Activated CD8-positive, alpha-beta T cell treated with anti-CD3 and anti-CD28 coated beads, Interleukin-2, amount 10 ng/mL, durations not matched to agents 7 days and 5 days (primary cell): ENCODE data around the gene ZNF732. TPM values are rescaled to one million over a fixed set of nuclear protein-coding genes. Genes with fewer than 3 reads are reported as not detected.

Experiments
- ATAC-seq: fragments of 150-1000 bp; cut with Tn5 transposase; one replicate; pipeline ENCODE4 v1.10.0; 2021; ENCODE audit warnings: moderate library complexity
- CTCF ChIA-PET: fragments of 350-600 bp; sonication (Branson Sonifier 250); formaldehyde crosslinking; loops from one replicate; lab custom pipeline; 2021; ENCODE audit warnings: antibody characterized with exemption; lab: Charles Lee
- POLR2A ChIA-PET: fragments of 350-600 bp; sonication (Branson Sonifier 250); formaldehyde crosslinking; loops from one replicate; lab custom pipeline; 2021; ENCODE audit warnings: antibody characterized with exemption; lab: Charles Lee
- DNase-seq: peaks from one replicate; pipeline ENCODE4 v3.0.0-alpha.2; 2020
- H3K27ac Mint-ChIP-seq: one replicate; pipeline ENCODE4 v1.8.0; 2021; ENCODE audit warnings: mild to moderate bottlenecking, mixed read lengths
- H3K27me3 Mint-ChIP-seq: one replicate; pipeline ENCODE4 v1.8.0; 2021; ENCODE audit warnings: low read depth, mixed read lengths
- H3K36me3 Mint-ChIP-seq: one replicate; pipeline ENCODE4 v1.8.0; 2021; ENCODE audit warnings: low read depth, mixed read lengths
- H3K4me1 Mint-ChIP-seq: one replicate; pipeline ENCODE4 v1.8.0; 2021; ENCODE audit warnings: low read depth, mixed read lengths
- H3K4me3 Mint-ChIP-seq: one replicate; pipeline ENCODE4 v1.8.0; 2021; ENCODE audit warnings: mild to moderate bottlenecking, mixed read lengths
- H3K9me3 Mint-ChIP-seq: one replicate; pipeline ENCODE4 v1.8.0; 2022; ENCODE audit warnings: mixed read lengths; ENCODE audit not compliant: insufficient read depth
- total RNA-seq, 2 experiments: library from RNA; stranded (reverse); gene quantifications; one replicate each; pipeline ENCODE4 v1.2.3, GENCODE V29; 2021

The ZNF732 gene
- total RNA-seq = not detected

DNA sequence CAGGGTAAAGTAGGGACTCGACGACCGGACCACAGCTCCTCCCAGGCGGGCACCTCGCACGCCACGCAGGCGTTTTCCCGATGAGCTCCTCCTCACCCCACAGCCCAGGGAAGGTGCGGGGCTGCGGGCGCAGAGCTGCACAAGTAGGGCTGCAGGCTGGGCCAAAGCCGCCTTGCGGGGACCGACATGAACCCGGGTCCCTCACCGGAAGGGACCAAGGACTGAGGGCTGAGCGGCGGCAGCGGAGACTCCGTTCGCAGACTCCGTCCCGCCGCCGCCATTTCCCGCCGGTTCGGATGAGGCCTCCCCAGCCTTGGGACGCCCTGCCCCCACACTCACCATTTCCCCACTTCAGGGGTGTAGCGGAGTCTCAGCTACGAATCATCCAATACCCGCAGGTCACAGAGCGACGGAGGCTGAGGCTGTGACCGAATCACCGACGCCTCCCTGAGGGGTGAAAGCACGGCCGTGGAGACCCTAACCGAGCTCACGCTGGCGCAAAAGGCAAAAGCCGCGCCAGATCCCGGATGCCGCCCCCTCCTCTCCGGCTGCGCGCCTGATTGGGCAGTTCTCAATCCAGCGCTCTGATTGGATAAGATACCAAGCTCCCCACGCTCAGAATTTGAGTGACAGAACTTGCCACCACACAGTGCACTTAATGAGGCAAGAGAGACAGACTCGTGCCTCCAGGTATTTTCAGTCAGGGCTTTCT is at the start of gene ZNF732:
Gene ZNF732, minus strand, starts transcription at position 506 of the 712 bp plus-strand sequence. Its CDS starts 164 bp downstream, at position 342.
- Mint-ChIP-seq H3K4me3 (no peak within 1 kb of the TSS), H3K27ac (no peak within 1 kb of the TSS), H3K4me1 (peaks cover 15% of the 10 kb centered on the region), H3K9me3 (peaks cover 45% of the 10 kb centered on the region), H3K27me3 (no peaks in the 10 kb centered on the region), H3K36me3 (peaks cover 10% of the 10 kb centered on the region)
- ATAC-seq = no peak
- ChIA-PET CTCF (interaction anchor here (0.6 kb wide), 1 partner anchor 181 kb away, joined by 3 read pairs; no protein-coding TSS in a partner anchor), POLR2A (no interaction called here)
- DNase-seq = no peak

DNA sequence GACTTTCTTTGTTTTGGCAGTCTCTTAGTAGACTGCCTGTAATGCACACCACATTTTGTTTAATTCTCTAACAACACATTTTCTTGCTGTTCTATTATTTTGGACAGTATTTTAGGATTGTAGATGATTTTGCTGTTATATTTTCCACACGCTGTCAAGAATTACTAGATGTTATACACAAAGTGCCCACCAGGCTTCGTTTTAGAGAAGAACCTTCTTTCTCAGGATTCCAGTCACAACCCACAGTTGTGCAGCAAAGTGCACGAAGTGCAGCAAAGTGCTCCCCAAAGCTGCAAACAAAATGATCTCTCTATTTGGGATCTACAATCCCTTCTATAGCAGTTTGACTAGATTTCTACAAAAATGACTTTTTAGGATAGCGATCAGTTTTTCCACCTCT is 34.7 kb upstream of the ZNF732 start:
- H3K4me1 Mint-ChIP-seq = peaks cover 27% of the 10 kb centered on the region
- no peak overlapping the region for H3K27ac Mint-ChIP-seq
- no peak for DNase-seq
- H3K4me3 Mint-ChIP-seq = no peak overlapping the region
- ChIA-PET POLR2A (interaction anchor here (0.6 kb wide), 1 partner anchor 134 kb away, joined by 3 read pairs; no protein-coding TSS in a partner anchor), CTCF (no interaction called here)
- peaks cover 75% of the 10 kb centered on the region for H3K36me3 Mint-ChIP-seq
- peaks cover 2% of the 10 kb centered on the region for H3K27me3 Mint-ChIP-seq
- peaks cover 65% of the 10 kb centered on the region for H3K9me3 Mint-ChIP-seq
- ATAC-seq = no peak

DNA sequence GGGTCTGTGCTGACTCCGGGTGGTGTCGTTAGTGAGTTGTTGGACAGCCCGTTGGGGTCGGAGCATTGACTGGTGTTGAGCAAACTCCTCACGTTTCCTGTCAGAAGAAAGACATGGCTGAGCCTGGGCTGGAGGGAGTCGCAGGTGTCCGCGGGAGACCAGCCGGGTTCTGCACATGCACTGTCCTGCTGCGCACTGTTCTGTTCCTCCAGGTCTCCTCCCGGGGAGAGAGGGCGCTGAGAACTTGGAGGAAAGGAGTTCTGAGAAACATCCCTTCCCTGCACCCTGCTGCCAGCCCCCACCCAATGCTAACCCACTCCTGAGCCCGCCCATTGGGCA is 33.5 kb upstream of the ZNF732 start:
- Mint-ChIP-seq H3K36me3 (peaks cover 66% of the 10 kb centered on the region), H3K27me3 (peaks cover 2% of the 10 kb centered on the region), H3K27ac (peak overlapping the region; percentile 100), H3K4me3 (peak overlapping the region; percentile 100), H3K4me1 (peaks cover 27% of the 10 kb centered on the region), H3K9me3 (peaks cover 54% of the 10 kb centered on the region)
- ChIA-PET CTCF (no interaction called here), POLR2A (interaction anchor here (0.6 to 1.9 kb wide), 4 partner anchors 136 to 183 kb away, joined by 3 to 7 read pairs (median 6); no protein-coding TSS in a partner anchor)
- DNase-seq (no peak), ATAC-seq (no peak)

DNA sequence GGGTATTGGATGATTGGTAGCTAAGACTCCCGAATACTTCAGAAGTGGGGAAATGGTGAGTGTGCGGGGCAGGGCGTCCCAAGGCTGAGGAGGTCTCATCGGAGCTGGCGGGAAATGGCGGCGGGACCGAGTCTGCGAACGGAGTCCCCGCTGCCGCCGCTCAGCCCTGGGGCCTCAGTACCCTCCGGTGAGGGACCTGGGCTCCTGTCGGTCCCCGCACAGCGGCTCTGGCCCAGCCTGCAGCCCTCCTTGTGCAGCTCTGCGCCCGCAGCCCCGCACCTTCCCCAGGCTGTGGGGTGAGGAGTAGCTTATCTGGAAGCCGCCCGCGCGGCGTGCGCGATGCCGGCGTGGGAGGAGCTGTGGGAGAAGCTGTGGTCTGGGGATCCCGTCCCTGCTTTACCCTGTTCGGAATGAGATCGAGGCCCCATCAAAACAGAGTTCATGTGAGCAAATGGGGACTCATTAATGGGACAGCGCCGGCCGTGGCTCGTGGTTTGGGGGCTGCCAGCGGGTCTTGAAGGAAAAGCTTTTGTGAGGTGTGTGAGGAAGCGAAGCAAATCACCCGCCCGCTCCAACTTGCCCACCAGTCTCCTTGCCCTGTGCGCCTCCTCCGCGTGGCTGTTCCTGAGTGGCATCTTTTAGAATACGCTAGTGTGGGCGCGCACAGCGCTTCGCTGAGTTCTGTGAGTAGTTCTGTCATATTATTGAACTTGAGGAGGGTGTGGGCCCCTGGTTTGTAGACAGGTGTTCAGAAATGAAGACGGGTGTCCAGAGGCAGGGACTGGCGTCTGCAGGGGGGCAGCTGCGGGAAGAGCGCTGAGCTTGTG is 32.9 kb upstream of the ZNF732 start:
- POLR2A ChIA-PET = interaction anchor here (1.0 to 2.2 kb wide), 5 partner anchors 136 to 336 kb away, joined by 3 to 8 read pairs (median 6); partner anchors contain the start of genes ATP5ME, MYL5 and ZNF718
- DNase-seq (no peak), ATAC-seq (peak; percentile 67)
- peak overlapping the region; percentile 100 for H3K27ac Mint-ChIP-seq
- H3K27me3 Mint-ChIP-seq = peaks cover 2% of the 10 kb centered on the region
- H3K9me3 Mint-ChIP-seq = peaks cover 52% of the 10 kb centered on the region
- H3K4me1 Mint-ChIP-seq = peaks cover 27% of the 10 kb centered on the region
- CTCF ChIA-PET = interaction anchor here (0.8 kb wide), 1 partner anchor 214 kb away, joined by 3 read pairs; the partner anchor contains the start of gene ZNF718
- peaks cover 62% of the 10 kb centered on the region for H3K36me3 Mint-ChIP-seq
- peak overlapping the region; percentile 100 for H3K4me3 Mint-ChIP-seq

DNA sequence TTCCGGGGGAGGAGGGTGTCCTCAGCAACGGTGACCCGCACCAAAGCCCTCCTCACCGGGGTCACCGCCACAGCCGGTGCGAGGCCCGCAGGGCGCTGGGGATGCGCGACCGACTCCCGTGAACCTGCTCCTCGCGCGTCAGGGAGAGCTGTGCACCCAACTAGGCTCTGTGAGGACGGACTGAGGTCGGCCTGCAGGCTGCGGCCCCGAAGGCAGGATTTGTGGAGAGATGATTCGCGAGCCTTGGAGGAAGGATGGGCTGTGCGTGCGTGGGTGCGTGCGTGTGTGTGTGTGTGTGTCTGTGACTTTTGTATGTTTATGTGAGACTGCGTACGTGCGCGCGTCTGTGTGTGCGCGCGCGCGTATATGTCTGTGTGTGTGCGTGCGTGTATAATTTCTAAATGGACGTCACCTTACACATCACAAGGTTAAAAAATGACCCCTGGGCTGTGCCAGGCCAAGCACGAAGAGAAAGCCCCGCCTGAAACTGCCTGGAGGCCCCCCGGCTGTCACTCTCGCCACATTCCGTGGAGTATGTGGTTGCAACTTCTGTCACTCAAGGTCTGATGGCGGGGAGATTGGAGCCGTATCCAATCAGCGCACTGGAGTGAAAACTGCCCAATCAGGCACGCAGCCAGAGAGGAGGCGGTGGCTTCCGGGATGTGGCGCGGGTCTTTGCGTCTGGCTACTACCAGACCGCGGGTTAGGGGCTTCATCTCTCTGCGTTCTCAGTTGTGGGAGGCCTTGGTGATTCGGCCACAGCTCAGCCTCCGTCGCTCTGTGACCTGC is 32.1 kb upstream of the ZNF732 start, which contains the start of gene ZNF141:
Gene ZNF141, plus strand, starts transcription at position 672 of the 789 bp plus-strand sequence. CDS start 170 bp downstream, outside the sequence.
- peaks cover 53% of the 10 kb centered on the region for H3K36me3 Mint-ChIP-seq

DNA sequence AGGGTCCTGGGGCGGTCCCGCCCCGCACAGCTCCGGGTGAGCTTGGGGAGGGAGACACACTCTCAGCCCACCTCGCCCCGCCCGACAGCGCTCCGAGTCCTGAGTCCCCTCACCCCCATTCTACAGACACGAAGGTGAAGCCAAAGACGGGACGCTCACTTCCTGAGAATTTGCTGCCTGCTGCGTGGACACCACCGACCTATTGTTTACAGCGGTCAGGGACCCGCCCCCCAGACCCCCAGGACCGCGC is 31.5 kb upstream of the ZNF732 start:
- Mint-ChIP-seq H3K27me3 (peaks cover 2% of the 10 kb centered on the region), H3K27ac (peak overlapping the region; percentile 100), H3K9me3 (peaks cover 38% of the 10 kb centered on the region), H3K4me3 (peak overlapping the region; percentile 100), H3K4me1 (peaks cover 27% of the 10 kb centered on the region), H3K36me3 (peaks cover 48% of the 10 kb centered on the region)
- POLR2A ChIA-PET = interaction anchor here (0.5 to 2.2 kb wide), 3 partner anchors 160 to 212 kb away, joined by 3 to 8 read pairs (median 7); partner anchors contain the start of gene ZNF718
- CTCF ChIA-PET = no interaction called here
- DNase-seq (no peak), ATAC-seq (no peak)

More for the DNA sequence above, 32.1 kb upstream of the ZNF732 start, which contains the start of gene ZNF141:
- DNase-seq (peak; percentile 96), ATAC-seq (peak; percentile 96)
- H3K4me1 Mint-ChIP-seq = peaks cover 27% of the 10 kb centered on the region
- peaks cover 2% of the 10 kb centered on the region for H3K27me3 Mint-ChIP-seq
- H3K9me3 Mint-ChIP-seq = peaks cover 44% of the 10 kb centered on the region
- ChIA-PET CTCF (interaction anchor here (0.8 kb wide), 1 partner anchor 213 kb away, joined by 3 read pairs; the partner anchor contains the start of gene ZNF718), POLR2A (interaction anchor here (1.1 to 2.2 kb wide), 4 partner anchors 137 to 337 kb away, joined by 4 to 8 read pairs (median 6); partner anchors contain the start of genes ATP5ME, MYL5 and ZNF718)
- H3K27ac Mint-ChIP-seq = peak within 1 kb of the TSS; percentile 100
- peak within 1 kb of the TSS; percentile 100 for H3K4me3 Mint-ChIP-seq

DNA sequence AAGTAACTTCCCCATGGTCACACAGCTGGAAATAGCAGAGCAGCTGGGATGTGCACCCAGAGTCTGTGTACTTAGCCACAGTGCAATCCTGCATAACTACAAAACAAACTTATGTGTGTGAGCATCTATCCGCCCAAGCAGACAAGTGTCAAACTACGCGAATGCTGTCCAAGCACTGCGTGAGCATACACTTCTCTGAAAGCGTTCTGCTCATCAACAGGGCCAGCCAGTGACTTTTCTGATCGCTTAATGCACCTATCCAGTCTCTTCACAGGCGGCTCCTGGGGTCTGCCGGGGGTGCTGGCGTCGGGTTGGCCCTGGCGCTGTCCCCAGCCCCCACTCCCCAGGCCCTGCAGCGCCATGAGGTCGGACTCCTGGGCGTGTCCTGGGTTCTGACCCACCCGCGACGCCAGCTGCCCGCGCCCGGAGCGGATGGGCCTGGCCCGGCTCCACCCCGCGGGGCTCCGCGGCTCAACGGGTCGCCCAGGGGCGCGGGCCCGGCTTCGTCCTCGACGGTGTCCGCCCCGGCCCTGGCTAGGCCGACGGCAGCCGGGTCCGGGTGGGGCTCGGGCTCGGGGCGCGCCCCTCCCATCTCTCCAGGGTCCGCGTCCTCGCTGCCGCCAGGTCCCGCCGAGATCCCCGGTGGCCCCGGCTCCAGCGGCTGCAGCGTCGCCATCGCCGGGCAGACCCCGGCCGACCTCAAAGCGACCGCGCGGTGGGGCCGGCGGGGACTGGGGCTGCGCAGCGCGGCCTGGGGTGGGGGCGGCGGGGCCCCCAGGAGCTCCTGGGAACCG is 31.0 kb upstream of the ZNF732 start:
- Mint-ChIP-seq H3K4me3 (peak overlapping the region; percentile 59), H3K36me3 (peaks cover 43% of the 10 kb centered on the region), H3K9me3 (peaks cover 33% of the 10 kb centered on the region), H3K27me3 (peaks cover 2% of the 10 kb centered on the region), H3K27ac (peak overlapping the region; percentile 75), H3K4me1 (peaks cover 27% of the 10 kb centered on the region)
- CTCF ChIA-PET = no interaction called here
- POLR2A ChIA-PET = interaction anchor here (0.5 to 2.2 kb wide), 3 partner anchors 160 to 212 kb away, joined by 3 to 8 read pairs (median 7); partner anchors contain the start of gene ZNF718
- DNase-seq = no peak
- no peak for ATAC-seq

DNA sequence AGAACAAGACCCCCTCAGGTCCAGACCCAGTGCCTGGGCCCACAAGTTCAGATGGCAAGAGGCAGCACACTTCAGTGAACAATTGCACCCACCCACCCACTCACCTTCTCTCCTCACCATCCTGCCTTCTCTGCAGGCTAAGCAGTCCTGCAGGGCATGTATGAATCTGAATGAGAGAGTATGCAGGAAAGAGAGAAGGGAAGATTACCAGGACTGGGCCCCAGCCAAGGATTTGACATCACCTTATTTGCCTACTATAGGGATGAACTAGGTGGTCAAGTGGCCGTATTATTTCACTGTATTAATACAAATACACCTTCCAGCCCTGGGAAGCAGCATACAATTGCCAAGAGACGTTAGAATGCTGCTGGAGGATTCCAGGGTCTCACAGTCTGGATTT is 30.2 kb upstream of the ZNF732 start:
- peaks cover 25% of the 10 kb centered on the region for H3K4me1 Mint-ChIP-seq
- POLR2A ChIA-PET = no interaction called here
- H3K9me3 Mint-ChIP-seq = peaks cover 27% of the 10 kb centered on the region
- ATAC-seq (no peak), DNase-seq (no peak)
- peaks cover 2% of the 10 kb centered on the region for H3K27me3 Mint-ChIP-seq
- CTCF ChIA-PET = no interaction called here
- H3K27ac Mint-ChIP-seq = peak overlapping the region; percentile 75
- peak overlapping the region; percentile 59 for H3K4me3 Mint-ChIP-seq
- peaks cover 35% of the 10 kb centered on the region for H3K36me3 Mint-ChIP-seq

DNA sequence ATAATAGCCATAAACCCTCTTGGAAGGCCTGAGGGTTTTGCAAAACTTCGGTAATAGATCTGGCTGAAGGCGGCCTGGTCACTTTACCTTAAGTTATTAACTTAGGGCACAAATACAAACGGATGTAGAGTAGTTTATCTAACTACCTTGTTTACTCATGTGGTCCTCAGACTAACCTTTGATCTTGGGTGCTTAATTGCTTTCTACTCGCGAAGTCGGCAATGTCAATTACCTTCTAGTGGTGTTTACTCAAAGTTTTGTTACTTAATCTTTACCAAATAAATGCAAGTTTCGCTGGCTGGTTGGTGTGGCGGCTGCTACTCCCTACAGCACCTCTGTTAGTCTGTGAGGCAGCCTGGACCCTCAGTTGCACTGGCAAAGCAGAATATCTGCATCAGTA is 23.5 kb upstream of the ZNF732 start:
- H3K4me3 Mint-ChIP-seq = no peak overlapping the region
- ATAC-seq (no peak), DNase-seq (no peak)
- CTCF ChIA-PET = no interaction called here
- POLR2A ChIA-PET = no interaction called here
- H3K27me3 Mint-ChIP-seq = no peaks in the 10 kb centered on the region
- H3K36me3 Mint-ChIP-seq = no peaks in the 10 kb centered on the region
- no peak overlapping the region for H3K27ac Mint-ChIP-seq
- peaks cover 9% of the 10 kb centered on the region for H3K9me3 Mint-ChIP-seq
- no peaks in the 10 kb centered on the region for H3K4me1 Mint-ChIP-seq

DNA sequence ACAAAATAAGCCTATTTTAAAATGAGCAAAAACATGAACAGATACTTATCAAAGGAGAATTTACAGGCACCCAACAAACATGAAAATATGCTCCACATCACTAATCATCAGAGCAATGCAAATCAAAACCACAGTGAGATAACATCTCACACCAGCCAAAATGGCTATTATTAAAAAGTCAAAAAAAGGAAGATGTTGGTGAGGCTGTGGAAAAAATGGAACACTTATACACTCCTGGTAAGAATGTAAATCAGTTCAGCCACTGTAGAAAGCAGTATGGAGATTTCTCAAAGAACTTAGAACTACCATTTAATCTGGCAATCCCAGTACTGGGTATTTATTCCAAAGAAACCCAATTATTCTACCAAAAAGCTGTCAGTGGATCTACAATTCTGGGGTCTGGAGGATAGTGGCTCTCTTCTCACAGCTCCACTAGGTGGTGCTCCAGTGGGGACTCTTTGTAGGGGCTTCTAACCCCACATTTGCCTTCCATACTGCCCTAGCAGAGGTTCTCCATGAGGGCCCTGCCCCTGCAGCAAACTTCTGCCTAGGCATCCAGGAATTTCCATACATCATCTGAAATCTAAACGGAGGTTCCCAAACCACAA is 9.1 kb upstream of the ZNF732 start:
- H3K4me1 Mint-ChIP-seq = no peaks in the 10 kb centered on the region
- H3K4me3 Mint-ChIP-seq = no peak overlapping the region
- H3K27me3 Mint-ChIP-seq = no peaks in the 10 kb centered on the region
- H3K9me3 Mint-ChIP-seq = peaks cover 33% of the 10 kb centered on the region
- ATAC-seq = no peak
- ChIA-PET CTCF (no interaction called here), POLR2A (no interaction called here)
- peaks cover 1% of the 10 kb centered on the region for H3K36me3 Mint-ChIP-seq
- no peak overlapping the region for H3K27ac Mint-ChIP-seq
- no peak for DNase-seq
